ENCODE data around the gene PPP1R14D.

The PPP1R14D gene

DNA sequence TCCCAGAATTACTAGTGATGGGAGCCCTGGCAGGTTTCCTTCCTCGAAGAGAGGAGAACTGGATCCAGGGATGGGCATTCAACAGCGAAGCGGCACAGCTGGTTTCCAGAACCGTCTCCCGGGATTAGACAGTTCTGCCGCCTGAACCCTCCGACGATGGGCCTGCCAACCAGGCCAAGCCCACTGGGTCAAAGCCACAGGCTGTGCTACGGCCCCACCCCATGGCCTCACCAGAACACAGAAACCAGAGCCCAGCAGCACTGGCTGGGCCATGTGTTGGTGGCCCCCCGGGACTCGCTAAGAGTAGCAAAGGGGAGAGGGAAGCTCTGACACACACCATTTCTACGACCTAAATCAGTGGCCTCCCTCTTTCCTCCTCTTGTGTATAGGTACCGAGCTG, 56.5 kb downstream of the PPP1R14D start:
- Mint-ChIP-seq H3K4me3 (no peak overlapping the region), H3K36me3 (peaks cover 18% of the 10 kb centered on the region), H3K9me3 (no peaks in the 10 kb centered on the region), H3K27me3 (no peaks in the 10 kb centered on the region), H3K27ac (no peak overlapping the region), H3K4me1 (peaks cover 21% of the 10 kb centered on the region)
- DNase-seq (ENCODE audit: low spot score in 2 of 2) (no peak), ATAC-seq (ENCODE audit: low read depth) (no peak)

DNA sequence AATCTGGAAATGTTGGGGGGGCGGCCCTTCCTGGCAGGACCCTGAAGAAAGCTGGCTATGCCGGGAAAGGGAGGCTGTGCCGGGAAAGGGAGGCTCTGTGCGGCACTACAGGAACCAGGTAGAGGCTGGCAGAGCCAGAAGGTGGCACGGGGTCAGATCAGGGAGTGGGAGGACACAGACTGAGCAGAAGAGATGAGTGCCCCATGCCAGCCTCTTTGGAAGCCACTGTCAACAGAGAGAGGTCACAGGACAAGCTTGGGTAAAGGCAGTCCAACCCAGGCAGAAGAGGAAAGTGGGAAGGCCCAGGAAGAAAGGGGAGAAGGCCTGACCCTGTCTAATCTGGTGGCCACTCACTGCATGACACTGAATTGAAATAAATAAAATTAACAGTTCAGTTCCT, 57.3 kb downstream of the PPP1R14D start:
- peak overlapping the region; percentile 78 for H3K27ac Mint-ChIP-seq
- H3K27me3 Mint-ChIP-seq = no peaks in the 10 kb centered on the region
- H3K9me3 Mint-ChIP-seq = no peaks in the 10 kb centered on the region
- peaks cover 11% of the 10 kb centered on the region for H3K36me3 Mint-ChIP-seq
- DNase-seq (ENCODE audit: low spot score in 2 of 2) (no peak), ATAC-seq (ENCODE audit: low read depth) (no peak)
- no peak overlapping the region for H3K4me3 Mint-ChIP-seq
- peaks cover 21% of the 10 kb centered on the region for H3K4me1 Mint-ChIP-seq

DNA sequence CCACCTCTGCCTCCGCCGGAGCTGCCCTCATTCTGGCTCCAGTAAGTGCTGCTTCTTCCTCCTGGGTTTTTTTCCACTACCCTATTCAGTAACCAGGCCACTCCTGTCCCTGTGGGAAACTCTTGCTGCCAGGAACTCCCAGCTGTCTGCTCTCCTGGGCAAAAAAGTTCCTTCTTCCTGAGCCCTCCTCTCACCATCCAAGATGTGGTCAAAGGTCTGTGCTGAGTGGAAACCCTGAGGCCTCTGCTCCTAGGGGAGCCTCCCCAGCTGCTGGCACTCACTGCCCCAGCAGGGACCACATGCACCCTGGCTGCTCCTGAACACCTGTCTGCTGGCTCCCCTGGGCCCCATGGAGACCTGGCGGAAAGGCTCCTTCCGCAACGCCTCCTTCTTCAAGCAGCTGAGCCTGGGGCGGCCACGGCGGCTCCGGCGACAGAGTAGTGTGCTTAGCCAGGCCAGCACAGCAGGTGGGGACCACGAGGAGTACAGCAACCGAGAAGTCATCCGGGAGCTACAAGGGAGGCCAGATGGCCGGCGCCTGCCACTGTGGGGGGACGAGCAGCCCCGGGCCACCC, 58.3 kb downstream of the PPP1R14D start:
- DNase-seq (ENCODE audit: low spot score in 2 of 2) (peak in 1 of 2 donors; percentile 24), ATAC-seq (ENCODE audit: low read depth) (no peak)
- Mint-ChIP-seq H3K27ac (peak overlapping the region; percentile 82), H3K27me3 (no peaks in the 10 kb centered on the region), H3K9me3 (no peaks in the 10 kb centered on the region), H3K4me3 (peak overlapping the region; percentile 60), H3K36me3 (peaks cover 11% of the 10 kb centered on the region), H3K4me1 (peaks cover 29% of the 10 kb centered on the region)

DNA sequence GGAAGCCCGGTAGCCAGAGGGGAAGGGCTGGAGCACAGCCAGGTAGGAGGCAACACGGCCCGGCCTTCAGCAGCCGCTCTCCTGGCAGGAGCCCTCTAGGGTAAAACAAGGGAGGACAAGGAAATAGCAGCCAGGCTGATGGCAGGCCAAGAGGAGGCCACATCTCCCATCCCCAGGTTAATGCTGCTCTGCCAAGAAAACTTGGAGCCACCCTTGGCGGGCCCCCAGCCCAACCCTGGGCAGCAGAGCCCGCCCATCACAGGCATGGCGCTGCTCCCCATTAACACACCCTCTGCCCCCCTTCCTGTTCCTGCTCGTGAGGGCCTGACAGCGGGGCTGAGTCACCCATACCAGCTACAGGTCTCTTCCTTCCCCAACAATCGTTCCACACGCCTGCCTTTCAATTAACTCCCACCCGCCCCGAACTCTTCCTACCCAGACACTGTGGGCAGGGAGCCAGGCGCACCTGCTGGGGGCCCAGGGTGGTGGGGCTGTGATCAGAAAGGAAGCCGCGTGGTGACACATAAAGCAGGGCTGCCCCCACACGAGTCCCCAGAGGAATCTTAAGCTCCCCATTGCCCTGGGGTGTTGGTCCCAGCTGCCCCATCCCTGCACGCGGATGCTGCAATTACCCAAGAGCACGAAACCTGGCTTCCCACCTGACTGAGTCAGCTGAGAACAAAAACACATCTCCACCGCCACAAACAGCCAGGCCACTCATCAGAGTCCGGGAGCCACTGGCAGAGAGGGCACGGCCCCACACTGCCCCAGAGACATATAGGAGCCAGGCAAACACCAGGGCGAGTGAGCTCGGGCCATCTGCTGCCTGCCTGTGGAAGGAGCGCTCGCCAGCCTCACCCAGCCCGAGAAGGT, 59.0 kb downstream of the PPP1R14D start, which contains the start of gene C15orf62:
Gene C15orf62 (plus strand): TSS at position 707 of the 873 bp plus-strand sequence. CDS start 516 bp downstream, outside the sequence.
- Mint-ChIP-seq H3K36me3 (peaks cover 6% of the 10 kb centered on the region), H3K27me3 (no peaks in the 10 kb centered on the region)

DNA sequence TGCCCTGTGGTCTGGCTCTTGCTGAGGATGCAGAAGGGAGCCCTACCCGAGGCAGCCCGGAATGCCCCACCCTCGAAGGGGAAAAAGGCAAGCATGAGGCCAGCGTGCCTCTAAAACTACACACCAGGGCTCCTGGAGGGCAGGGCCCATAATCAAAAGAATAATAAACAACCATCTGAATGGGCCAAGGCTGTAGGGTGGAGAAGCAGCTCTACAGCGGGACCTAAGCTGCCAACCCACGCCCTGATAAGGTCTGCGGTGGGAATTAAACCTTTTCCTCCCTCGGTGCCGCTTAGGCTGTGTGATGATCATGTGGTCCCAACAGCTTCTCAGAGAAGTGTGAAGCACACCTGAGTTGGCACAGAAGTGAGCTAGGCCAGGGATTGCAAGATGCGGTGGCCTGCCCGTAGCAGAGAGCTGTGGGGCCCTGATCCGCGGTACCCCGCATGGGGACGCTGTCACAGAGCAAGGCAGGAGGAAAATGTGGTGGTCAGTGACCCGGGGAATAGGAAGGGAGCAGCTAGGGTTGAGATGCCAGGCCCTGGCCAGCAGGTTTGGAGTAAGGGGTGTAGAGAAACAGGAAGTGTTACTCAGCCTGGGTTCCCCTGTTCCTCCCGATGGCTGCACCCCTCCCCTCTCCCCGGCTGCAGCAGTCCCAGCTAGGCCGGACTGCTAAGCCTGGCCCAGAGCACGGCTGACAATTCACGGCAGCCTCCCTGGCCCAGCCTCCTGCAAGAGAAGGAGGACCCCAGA, 59.8 kb downstream of the PPP1R14D start:
- peak overlapping the region; percentile 82 for H3K27ac Mint-ChIP-seq
- H3K4me3 Mint-ChIP-seq = peak overlapping the region; percentile 60
- no peaks in the 10 kb centered on the region for H3K9me3 Mint-ChIP-seq
- H3K27me3 Mint-ChIP-seq = no peaks in the 10 kb centered on the region
- DNase-seq (ENCODE audit: low spot score in 2 of 2) (peak in 1 of 2 donors; percentile 44), ATAC-seq (ENCODE audit: low read depth) (peak; percentile 18)
- peaks cover 3% of the 10 kb centered on the region for H3K36me3 Mint-ChIP-seq
- peaks cover 36% of the 10 kb centered on the region for H3K4me1 Mint-ChIP-seq

More for the DNA sequence above, 59.0 kb downstream of the PPP1R14D start, which contains the start of gene C15orf62:
- H3K27ac Mint-ChIP-seq = peak within 1 kb of the TSS; percentile 82
- no peaks in the 10 kb centered on the region for H3K9me3 Mint-ChIP-seq
- ATAC-seq (ENCODE audit: low read depth) = peak; percentile 75
- peak; percentile 59 to 61 for DNase-seq (ENCODE audit: low spot score in 2 of 2)
- peak within 1 kb of the TSS; percentile 60 for H3K4me3 Mint-ChIP-seq
- H3K4me1 Mint-ChIP-seq = peaks cover 35% of the 10 kb centered on the region

DNA sequence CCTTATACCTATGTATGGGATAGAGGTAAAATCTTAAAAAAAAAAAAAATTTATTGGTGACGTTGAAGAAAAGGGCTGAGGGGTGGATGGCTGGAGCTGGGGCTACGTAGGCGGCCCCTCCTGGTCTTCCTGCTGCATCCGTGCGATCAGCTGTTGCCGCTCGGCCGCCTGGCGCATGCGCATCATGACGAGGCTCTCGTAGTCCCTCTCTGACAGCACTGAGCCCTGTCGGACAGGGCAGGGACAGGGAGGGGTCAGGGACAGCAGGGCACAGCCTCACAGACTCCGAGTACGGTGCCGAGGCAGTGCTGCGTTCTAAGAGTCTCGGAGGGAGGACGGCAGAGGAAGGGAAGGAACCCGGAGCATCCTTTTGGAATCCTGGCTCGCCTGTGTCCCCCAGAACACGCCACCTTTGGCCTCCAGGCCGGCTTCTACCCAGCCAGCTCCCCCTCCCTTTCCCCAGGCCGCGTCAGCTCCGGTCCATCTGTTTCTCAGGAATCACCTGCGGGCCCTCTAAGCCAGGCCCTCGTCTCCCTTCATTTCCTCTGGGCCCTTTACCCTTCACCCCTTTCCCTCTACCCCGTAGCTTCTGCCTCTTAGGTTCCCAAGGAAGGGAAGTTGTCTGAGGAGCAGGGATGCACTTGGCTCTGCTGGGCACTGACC, 60.5 kb downstream of the PPP1R14D start:
- no peak overlapping the region for H3K27ac Mint-ChIP-seq
- H3K27me3 Mint-ChIP-seq = no peaks in the 10 kb centered on the region
- H3K9me3 Mint-ChIP-seq = no peaks in the 10 kb centered on the region
- no peak overlapping the region for H3K4me3 Mint-ChIP-seq
- no peak for ATAC-seq (ENCODE audit: low read depth)
- peaks cover 3% of the 10 kb centered on the region for H3K36me3 Mint-ChIP-seq
- peaks cover 36% of the 10 kb centered on the region for H3K4me1 Mint-ChIP-seq
- no peak for DNase-seq (ENCODE audit: low spot score in 2 of 2)

DNA sequence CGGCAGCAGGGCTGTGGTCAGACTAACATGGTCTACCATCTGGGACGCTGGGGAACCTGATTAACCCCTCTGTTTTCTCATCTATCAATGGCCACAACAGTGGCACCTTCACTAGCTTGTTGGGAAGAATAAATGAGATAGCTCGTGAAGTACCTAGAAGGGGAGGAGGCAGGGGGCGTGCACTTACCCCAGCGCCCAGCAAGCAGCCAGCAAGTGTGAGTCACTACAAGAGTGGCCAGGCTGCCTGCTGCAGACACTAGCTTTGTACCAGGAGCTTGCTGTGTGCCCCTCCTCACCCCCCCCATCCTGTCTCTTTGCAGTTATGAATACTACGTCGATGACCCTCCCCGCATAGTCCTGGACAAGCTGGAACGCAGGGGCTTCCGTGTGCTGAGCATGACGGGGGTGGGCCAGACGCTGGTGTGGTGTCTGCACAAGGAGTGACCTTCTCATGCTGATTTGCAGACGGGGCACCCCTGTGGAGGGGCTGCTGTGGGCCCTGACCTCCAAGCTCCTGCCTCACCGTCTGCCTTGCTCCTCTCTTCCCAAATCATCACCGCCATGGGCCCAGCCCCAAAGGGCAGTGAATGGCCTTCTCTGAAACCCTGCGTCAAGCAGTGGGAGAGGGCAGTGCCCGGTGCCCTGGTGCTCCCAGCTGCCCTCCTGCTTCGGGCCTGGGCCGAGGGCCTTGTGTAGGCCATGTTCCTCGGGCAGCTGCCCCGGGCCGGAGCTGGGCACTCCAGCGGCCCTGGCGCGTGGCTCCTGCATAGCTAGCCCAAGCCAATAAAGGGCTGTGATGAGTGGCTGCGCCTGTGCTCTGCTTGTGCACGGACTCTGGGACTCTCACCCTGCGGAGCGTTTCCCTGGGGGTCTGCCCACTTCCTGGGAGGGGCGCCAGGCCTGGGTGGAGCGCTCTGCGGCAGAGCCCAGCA, 61.3 kb downstream of the PPP1R14D start:
- no peak overlapping the region for H3K27ac Mint-ChIP-seq
- no peaks in the 10 kb centered on the region for H3K27me3 Mint-ChIP-seq
- peaks cover 2% of the 10 kb centered on the region for H3K36me3 Mint-ChIP-seq
- no peaks in the 10 kb centered on the region for H3K9me3 Mint-ChIP-seq
- ATAC-seq (ENCODE audit: low read depth) (no peak), DNase-seq (ENCODE audit: low spot score in 2 of 2) (no peak)
- no peak overlapping the region for H3K4me3 Mint-ChIP-seq
- H3K4me1 Mint-ChIP-seq = peaks cover 34% of the 10 kb centered on the region

DNA sequence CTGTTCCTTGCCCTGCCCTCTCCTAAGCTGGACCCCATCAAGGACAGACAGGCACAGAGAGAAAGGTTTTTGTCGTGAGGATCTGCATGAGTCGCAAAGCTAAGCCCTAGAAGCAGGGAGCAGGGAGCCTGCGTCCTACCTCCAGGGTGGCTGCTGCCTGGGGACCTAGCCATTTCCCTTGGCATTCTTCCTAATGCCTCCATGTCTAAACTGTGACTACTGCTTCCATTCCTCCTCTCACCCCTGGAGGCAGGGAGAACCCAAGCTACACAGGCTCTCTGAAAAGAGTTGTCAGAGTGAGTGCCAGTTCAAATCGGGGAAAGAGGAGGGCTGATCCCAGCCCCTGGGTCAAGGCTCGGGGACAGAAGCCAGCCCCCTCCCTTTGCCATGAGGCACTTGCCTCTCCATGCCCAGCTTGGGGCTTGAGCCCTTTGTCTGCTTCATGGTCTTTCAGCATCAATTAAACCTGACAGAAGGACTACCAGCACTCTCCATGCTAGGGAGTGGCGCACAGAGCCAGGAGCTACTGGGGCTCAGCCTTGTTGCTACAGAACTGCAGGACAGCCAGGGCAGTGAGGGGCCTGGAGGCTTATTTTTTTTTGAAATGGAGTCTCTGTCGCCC, 62.2 kb downstream of the PPP1R14D start:
- Mint-ChIP-seq H3K27me3 (no peaks in the 10 kb centered on the region), H3K27ac (no peak overlapping the region), H3K4me3 (no peak overlapping the region), H3K9me3 (no peaks in the 10 kb centered on the region), H3K4me1 (peaks cover 34% of the 10 kb centered on the region), H3K36me3 (peaks cover 2% of the 10 kb centered on the region)
- no peak for ATAC-seq (ENCODE audit: low read depth)
- DNase-seq (ENCODE audit: low spot score in 2 of 2) = no peak
